Gastrocnemius medialis (tissue), 4 donors: ENCODE results near the gene UBE2Z. TPM values are rescaled to one million over a fixed set of nuclear protein-coding genes. Genes with fewer than 3 reads are reported as not detected.

Experiments used
- ATAC-seq, 2 donors: fragments of 150-250 bp; one replicate each; pipeline ENCODE4 v1.9.1; 2016
- DNase-seq, 2 donors: peaks; one replicate each; pipeline ENCODE4 v3.0.0-alpha.2; 2019
- H3K27ac ChIP-seq, 4 donors: fragments of 200-600 bp; sonication (generic); 1 replicate in 1 of 4; 2 replicates in 3 of 4; pipeline ENCODE4 v1.5.1; 2016 to 2018; ENCODE audit warnings: mild to moderate bottlenecking in 2 of 4, moderate library complexity in 1 of 4
- H3K27me3 ChIP-seq, 3 donors: fragments of 200-600 bp; sonication (generic) in 2 of 3; 1 replicate in 1 of 3; 2 replicates in 2 of 3; pipeline versions ENCODE4 v1.5.1 to v1.6.0; 2016 to 2019; ENCODE audit warnings: mild to moderate bottlenecking in 1 of 3, moderate library complexity in 1 of 3
- H3K36me3 ChIP-seq, 2 donors: fragments of 200-600 bp; sonication (generic) in 1 of 2; one replicate each; pipeline ENCODE4 v1.5.1; 2017 to 2018
- H3K4me1 ChIP-seq, 2 donors: fragments of 200-600 bp; sonication (generic) in 1 of 2; one replicate each; pipeline ENCODE4 v1.5.1; 2016 to 2017; ENCODE audit warnings: mild to moderate bottlenecking in 2 of 2
- H3K4me3 ChIP-seq, 4 donors: fragments of 200-600 bp; sonication (generic) in 3 of 4; 1 replicate in 1 of 4; 2 replicates in 3 of 4; pipeline ENCODE4 v1.5.1; 2016 to 2019; ENCODE audit warnings: mild to moderate bottlenecking in 2 of 4
- H3K9me3 ChIP-seq, 3 donors: fragments of 200-600 bp; sonication (generic) in 2 of 3; 1 replicate in 1 of 3; 2 replicates in 2 of 3; pipeline ENCODE4 v1.5.1; 2016 to 2019
- POLR2A ChIP-seq, 2 donors: fragments of 450-650 bp; IDR thresholded peaks; one replicate each; pipeline ENCODE4 v1.6.1; 2017; ENCODE audit warnings: antibody characterized with exemption in 2 of 2, mild to moderate bottlenecking in 2 of 2, moderate library complexity in 2 of 2
- in situ Hi-C, 4 donors: fragments of 200-750 bp; cut with MboI; loops; one replicate each; pipeline versions ENCODE4 v1.15.0 to v1.8.0; 2017; ENCODE audit warnings: low sequenced_read_pairs in 4 of 4
- intact Hi-C: fragments of 100-400 bp; cut with DNase I; formaldehyde crosslinking; loops from one replicate; pipeline ENCODE4 v1.15.1; 2023; ENCODE audit warnings: low total_unique reads
- total RNA-seq, 4 donors: library from RNA; depleted of rRNA; stranded (reverse); fragments of >200 nt; gene quantifications; one replicate each; pipeline versions ENCODE4 v1.1.0 to v1.2.3, GENCODE V29; 2016
- TF ChIP-seq, protein P1 (sequence below), 5 experiments: fragments of 450-650 bp in 3 of 5; fragments of 200-600 bp in 2 of 5; sonication (generic) in 2 of 5; IDR thresholded peaks in 4 of 5; conservative IDR thresholded peaks in 1 of 5; 1 replicate in 4 of 5; 2 replicates in 1 of 5; pipeline ENCODE4 v1.5.1; 2016 to 2019; ENCODE audit warnings: antibody characterized with exemption in 5 of 5, mild to moderate bottlenecking in 3 of 5, moderate library complexity in 3 of 5

The UBE2Z gene
- total RNA-seq, 4 donors from 2014 or later, result 32.7 to 41.1 (median 35.4) TPM

GRCh38 chr17:48928876-48929811 is 20.9 kb downstream of the UBE2Z start:
- intact Hi-C loops, result no loop called here
- ATAC-seq (no peak), DNase-seq (no peak)
- in situ Hi-C loops, result no loop called here
- H3K27ac ChIP-seq, result no peak overlapping the region
- no peaks in the 10 kb centered on the region for H3K9me3 ChIP-seq
- H3K36me3 ChIP-seq, result peaks cover 0 to 93% of the 10 kb centered on the region in 2 donors
- H3K4me3 ChIP-seq, result no peak overlapping the region
- TF ChIP-seq, protein P1, sequence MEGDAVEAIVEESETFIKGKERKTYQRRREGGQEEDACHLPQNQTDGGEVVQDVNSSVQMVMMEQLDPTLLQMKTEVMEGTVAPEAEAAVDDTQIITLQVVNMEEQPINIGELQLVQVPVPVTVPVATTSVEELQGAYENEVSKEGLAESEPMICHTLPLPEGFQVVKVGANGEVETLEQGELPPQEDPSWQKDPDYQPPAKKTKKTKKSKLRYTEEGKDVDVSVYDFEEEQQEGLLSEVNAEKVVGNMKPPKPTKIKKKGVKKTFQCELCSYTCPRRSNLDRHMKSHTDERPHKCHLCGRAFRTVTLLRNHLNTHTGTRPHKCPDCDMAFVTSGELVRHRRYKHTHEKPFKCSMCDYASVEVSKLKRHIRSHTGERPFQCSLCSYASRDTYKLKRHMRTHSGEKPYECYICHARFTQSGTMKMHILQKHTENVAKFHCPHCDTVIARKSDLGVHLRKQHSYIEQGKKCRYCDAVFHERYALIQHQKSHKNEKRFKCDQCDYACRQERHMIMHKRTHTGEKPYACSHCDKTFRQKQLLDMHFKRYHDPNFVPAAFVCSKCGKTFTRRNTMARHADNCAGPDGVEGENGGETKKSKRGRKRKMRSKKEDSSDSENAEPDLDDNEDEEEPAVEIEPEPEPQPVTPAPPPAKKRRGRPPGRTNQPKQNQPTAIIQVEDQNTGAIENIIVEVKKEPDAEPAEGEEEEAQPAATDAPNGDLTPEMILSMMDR (IDR thresholded peaks at IDR 0.05 in 4 of 5, conservative IDR thresholded peaks at IDR 0.05 in 1 of 5), result no peak
- no peak for TF ChIP-seq POLR2A (IDR thresholded peaks at IDR 0.05)
- no peaks in the 10 kb centered on the region for H3K4me1 ChIP-seq
- H3K27me3 ChIP-seq, result no peaks in the 10 kb centered on the region

- Histone ChIP-seq H3K4me1 (no peaks in the 10 kb centered on the region), H3K27me3 (no peaks in the 10 kb centered on the region), H3K27ac (no peak overlapping the region), H3K4me3 (no peak overlapping the region), H3K36me3 (peaks cover 0 to 87% of the 10 kb centered on the region in 2 donors), H3K9me3 (no peaks in the 10 kb centered on the region)
- in situ Hi-C loops, result loop anchor here in 1 of 4 donors (10.0 kb wide), 1 partner anchor 55 kb away; no protein-coding TSS in a partner anchor
- TF ChIP-seq, protein P1 (IDR thresholded peaks at IDR 0.05 in 4 of 5, conservative IDR thresholded peaks at IDR 0.05 in 1 of 5), result no peak
- no peak for TF ChIP-seq POLR2A (IDR thresholded peaks at IDR 0.05)
- ATAC-seq, result no peak
- DNase-seq, result no peak
- intact Hi-C loops, result no loop called here
Measured at GRCh38 chr17:48929812-48930165, 21.6 kb downstream of the UBE2Z start.

DNA sequence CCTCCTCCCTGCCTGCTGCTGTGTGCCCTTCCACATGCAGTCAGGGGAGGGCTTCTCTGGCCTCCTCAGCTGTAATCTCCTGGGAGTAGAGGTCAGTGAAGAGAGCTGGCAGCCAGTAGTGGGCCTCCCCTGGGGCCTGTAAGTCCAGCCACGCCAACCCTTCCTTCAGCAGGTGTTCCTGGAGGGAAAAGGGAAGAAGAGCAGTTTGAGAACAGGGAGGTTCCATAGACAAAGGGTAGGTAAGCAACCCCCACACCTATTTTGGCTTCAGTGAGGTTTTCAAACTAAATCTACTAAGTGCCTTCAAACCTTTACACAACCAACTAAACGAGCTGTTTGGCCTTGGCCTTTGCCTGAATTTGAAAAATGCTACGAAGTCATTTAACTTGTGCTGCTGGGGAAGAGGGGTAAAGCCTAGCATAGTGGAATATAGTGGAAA is 22.2 kb downstream of the UBE2Z start:
- TF ChIP-seq, protein P1 (IDR thresholded peaks at IDR 0.05 in 4 of 5, conservative IDR thresholded peaks at IDR 0.05 in 1 of 5), result no peak
- no peak for TF ChIP-seq POLR2A (IDR thresholded peaks at IDR 0.05)
- Histone ChIP-seq H3K36me3 (peaks cover 0 to 86% of the 10 kb centered on the region in 2 donors), H3K4me3 (no peak overlapping the region), H3K4me1 (no peaks in the 10 kb centered on the region), H3K27ac (no peak overlapping the region), H3K9me3 (no peaks in the 10 kb centered on the region), H3K27me3 (no peaks in the 10 kb centered on the region)
- in situ Hi-C loops (loop anchor here in 1 of 4 donors (10.0 kb wide), 1 partner anchor 56 kb away; no protein-coding TSS in a partner anchor), intact Hi-C loops (no loop called here)
- no peak for DNase-seq
- ATAC-seq, result no peak

- ATAC-seq (no peak), DNase-seq (no peak)
- in situ Hi-C loops (loop anchor here in 1 of 4 donors (10.0 kb wide), 1 partner anchor 58 kb away; no protein-coding TSS in a partner anchor), intact Hi-C loops (no loop called here)
- no peaks in the 10 kb centered on the region for H3K27me3 ChIP-seq
- no peak overlapping the region for H3K4me3 ChIP-seq
- H3K4me1 ChIP-seq, result no peaks in the 10 kb centered on the region
- H3K36me3 ChIP-seq, result peaks cover 0 to 87% of the 10 kb centered on the region in 2 donors
- no peak overlapping the region for H3K27ac ChIP-seq
- no peaks in the 10 kb centered on the region for H3K9me3 ChIP-seq
- TF ChIP-seq POLR2A (IDR thresholded peaks at IDR 0.05), result no peak
- TF ChIP-seq, protein P1 (IDR thresholded peaks at IDR 0.05 in 4 of 5, conservative IDR thresholded peaks at IDR 0.05 in 1 of 5), result no peak
Measured at GRCh38 chr17:48933035-48933434, 24.8 kb downstream of the UBE2Z start.
